Activated T-cell treated with anti-CD3 and anti-CD28 coated beads, Interleukin-2, amount 50 U/mL, for 4 hours (primary cell): Measurements from ENCODE around the gene RABGAP1. TPM values are rescaled to one million over a fixed set of nuclear protein-coding genes. Genes with fewer than 3 reads are reported as not detected.

ENCODE experiments used
- ATAC-seq, 2 donors: fragments of 200-7000 bp; cut with Tn5 transposase; one replicate each; pipeline ENCODE4 v1.10.0; 2021
- DNase-seq: peaks from one replicate; pipeline ENCODE4 v3.0.0-alpha.2; 2020
- H3K27me3 Mint-ChIP-seq: one replicate; pipeline ENCODE4 v1.8.0; 2021; ENCODE audit warnings: low read depth, mixed read lengths
- H3K36me3 Mint-ChIP-seq: one replicate; pipeline ENCODE4 v1.8.0; 2022; ENCODE audit warnings: mixed read lengths; ENCODE audit not compliant: insufficient read depth
- H3K4me1 Mint-ChIP-seq: one replicate; pipeline ENCODE4 v1.8.0; 2021; ENCODE audit warnings: low read depth, mixed read lengths
- H3K4me3 Mint-ChIP-seq: one replicate; pipeline ENCODE4 v1.8.0; 2021; ENCODE audit warnings: mild to moderate bottlenecking, moderate library complexity, mixed read lengths
- H3K9me3 Mint-ChIP-seq: one replicate; pipeline ENCODE4 v1.8.0; 2021; ENCODE audit warnings: mixed read lengths
- total RNA-seq, 3 donors: library from RNA; stranded (reverse); gene quantifications; one replicate each; pipeline ENCODE4 v1.2.1, GENCODE V29; 2021

Gene RABGAP1
- total RNA-seq, 3 donors from 2014 or later, result 14.3 to 17.1 (median 16.7) TPM

- ATAC-seq, result peak; percentile 51 to 54
- Mint-ChIP-seq H3K4me3 (no peak overlapping the region), H3K27me3 (no peaks in the 10 kb centered on the region), H3K9me3 (no peaks in the 10 kb centered on the region), H3K4me1 (no peaks in the 10 kb centered on the region), H3K36me3 (peaks cover 5% of the 10 kb centered on the region)
- DNase-seq, result no peak
Observed at GRCh38 chr9:123120953-123121352, 180.1 kb downstream of the RABGAP1 start.

- Mint-ChIP-seq H3K27me3 (no peaks in the 10 kb centered on the region), H3K4me3 (no peak overlapping the region), H3K36me3 (peaks cover 8% of the 10 kb centered on the region), H3K4me1 (no peaks in the 10 kb centered on the region), H3K9me3 (no peaks in the 10 kb centered on the region)
- DNase-seq, result no peak
- ATAC-seq, result no peak
Observed at GRCh38 chr9:123121457-123121856, 180.6 kb downstream of the RABGAP1 start.

- Mint-ChIP-seq H3K27me3 (no peaks in the 10 kb centered on the region), H3K9me3 (no peaks in the 10 kb centered on the region), H3K4me3 (no peak overlapping the region), H3K36me3 (peaks cover 14% of the 10 kb centered on the region), H3K4me1 (no peaks in the 10 kb centered on the region)
- DNase-seq (no peak), ATAC-seq (no peak)
Observed at GRCh38 chr9:123127512-123128075, 186.8 kb downstream of the RABGAP1 start.

GRCh38 chr9:123128591-123128990, 187.8 kb downstream of the RABGAP1 start:
- Mint-ChIP-seq H3K36me3 (peaks cover 13% of the 10 kb centered on the region), H3K4me1 (no peaks in the 10 kb centered on the region), H3K27me3 (no peaks in the 10 kb centered on the region), H3K9me3 (no peaks in the 10 kb centered on the region), H3K4me3 (no peak overlapping the region)
- DNase-seq (no peak), ATAC-seq (no peak)

- DNase-seq (no peak), ATAC-seq (no peak)
- Mint-ChIP-seq H3K9me3 (no peaks in the 10 kb centered on the region), H3K4me3 (no peak overlapping the region), H3K36me3 (peaks cover 15% of the 10 kb centered on the region), H3K27me3 (no peaks in the 10 kb centered on the region), H3K4me1 (no peaks in the 10 kb centered on the region)
Observed at GRCh38 chr9:123129423-123129822, 188.6 kb downstream of the RABGAP1 start.

GRCh38 chr9:123131258-123131657, 190.4 kb downstream of the RABGAP1 start:
- Mint-ChIP-seq H3K27me3 (no peaks in the 10 kb centered on the region), H3K4me1 (no peaks in the 10 kb centered on the region), H3K4me3 (no peak overlapping the region), H3K36me3 (peaks cover 17% of the 10 kb centered on the region), H3K9me3 (no peaks in the 10 kb centered on the region)
- DNase-seq (no peak), ATAC-seq (no peak)

GRCh38 chr9:123131993-123132392, 191.2 kb downstream of the RABGAP1 start:
- H3K27me3 Mint-ChIP-seq, result no peaks in the 10 kb centered on the region
- no peak overlapping the region for H3K4me3 Mint-ChIP-seq
- no peak for DNase-seq
- peaks cover 19% of the 10 kb centered on the region for H3K36me3 Mint-ChIP-seq
- ATAC-seq, result no peak
- no peaks in the 10 kb centered on the region for H3K4me1 Mint-ChIP-seq
- H3K9me3 Mint-ChIP-seq, result no peaks in the 10 kb centered on the region

GRCh38 chr9:123132696-123133095, 191.9 kb downstream of the RABGAP1 start:
- no peak for ATAC-seq
- H3K4me3 Mint-ChIP-seq, result no peak overlapping the region
- no peaks in the 10 kb centered on the region for H3K27me3 Mint-ChIP-seq
- no peaks in the 10 kb centered on the region for H3K4me1 Mint-ChIP-seq
- no peaks in the 10 kb centered on the region for H3K9me3 Mint-ChIP-seq
- no peak for DNase-seq
- H3K36me3 Mint-ChIP-seq, result peaks cover 20% of the 10 kb centered on the region

GRCh38 chr9:123135430-123135829, 194.6 kb downstream of the RABGAP1 start:
- ATAC-seq, result no peak
- Mint-ChIP-seq H3K27me3 (no peaks in the 10 kb centered on the region), H3K9me3 (no peaks in the 10 kb centered on the region), H3K4me3 (no peak overlapping the region), H3K4me1 (peaks cover 2% of the 10 kb centered on the region), H3K36me3 (peaks cover 18% of the 10 kb centered on the region)
- no peak for DNase-seq

GRCh38 chr9:123138163-123138562, 197.3 kb downstream of the RABGAP1 start:
- ATAC-seq, result no peak
- H3K36me3 Mint-ChIP-seq, result peaks cover 22% of the 10 kb centered on the region
- H3K9me3 Mint-ChIP-seq, result no peaks in the 10 kb centered on the region
- DNase-seq, result no peak
- peaks cover 2% of the 10 kb centered on the region for H3K4me1 Mint-ChIP-seq
- no peaks in the 10 kb centered on the region for H3K27me3 Mint-ChIP-seq
- no peak overlapping the region for H3K4me3 Mint-ChIP-seq

GRCh38 chr9:123149067-123149466, 208.2 kb downstream of the RABGAP1 start:
- Mint-ChIP-seq H3K36me3 (peaks cover 22% of the 10 kb centered on the region), H3K9me3 (no peaks in the 10 kb centered on the region), H3K4me3 (no peak overlapping the region), H3K27me3 (no peaks in the 10 kb centered on the region), H3K4me1 (no peaks in the 10 kb centered on the region)
- DNase-seq (no peak), ATAC-seq (no peak)

GRCh38 chr9:123150708-123151503, 210.1 kb downstream of the RABGAP1 start:
- no peak for DNase-seq
- no peaks in the 10 kb centered on the region for H3K27me3 Mint-ChIP-seq
- peaks cover 18% of the 10 kb centered on the region for H3K36me3 Mint-ChIP-seq
- H3K9me3 Mint-ChIP-seq, result no peaks in the 10 kb centered on the region
- no peak for ATAC-seq
- no peaks in the 10 kb centered on the region for H3K4me1 Mint-ChIP-seq
- H3K4me3 Mint-ChIP-seq, result no peak overlapping the region
